Liver (tissue), 9 donors: ENCODE results near the gene CDC42BPA. TPM values are rescaled to one million over a fixed set of nuclear protein-coding genes. Genes with fewer than 3 reads are reported as not detected.

ENCODE experiments used
- DNase-seq: peaks from one replicate; pipeline ENCODE4 v3.0.0-alpha.2; 2017; ENCODE audit warnings: low spot score
- H3K27ac ChIP-seq, 2 donors: one replicate each; pipeline ENCODE4 v1.7.0; 2013; ENCODE audit warnings: inconsistent platforms in 2 of 2, low read length in 2 of 2, control low read depth in 1 of 2, low read depth in 1 of 2, mild to moderate bottlenecking in 1 of 2
- H3K27me3 ChIP-seq, 4 donors: one replicate each; pipeline versions ENCODE4 v1.6.1 to v1.7.0; 2013; ENCODE audit warnings: low read length in 3 of 4, inconsistent platforms in 1 of 4, mild to moderate bottlenecking in 1 of 4, moderate library complexity in 1 of 4; ENCODE audit not compliant: control insufficient read depth in 4 of 4, insufficient read depth in 4 of 4
- H3K36me3 ChIP-seq, 4 donors: one replicate each; pipeline versions ENCODE4 v1.6.1 to v1.7.0; 2013; ENCODE audit warnings: low read length in 3 of 4, mild to moderate bottlenecking in 3 of 4, low read depth in 1 of 4, moderate library complexity in 1 of 4; ENCODE audit not compliant: control insufficient read depth in 4 of 4, insufficient read depth in 3 of 4
- H3K4me1 ChIP-seq, 4 donors: one replicate each; pipeline versions ENCODE4 v1.6.1 to v1.7.0; 2013; ENCODE audit warnings: low read length in 3 of 4, mild to moderate bottlenecking in 3 of 4, moderate library complexity in 1 of 4; ENCODE audit not compliant: control insufficient read depth in 4 of 4, insufficient read depth in 4 of 4
- H3K4me3 ChIP-seq, 3 donors: one replicate each; pipeline versions ENCODE4 v1.6.1 to v1.7.0; 2013; ENCODE audit warnings: low read length in 3 of 3, control low read depth in 1 of 3, low read depth in 1 of 3, mild to moderate bottlenecking in 1 of 3
- H3K9ac ChIP-seq, 2 donors: one replicate each; pipeline ENCODE4 v1.7.0; 2013; ENCODE audit warnings: low read length in 2 of 2, mild to moderate bottlenecking in 2 of 2, moderate library complexity in 2 of 2, control low read depth in 1 of 2, low read depth in 1 of 2
- H3K9me3 ChIP-seq, 4 donors: one replicate each; pipeline versions ENCODE4 v1.6.1 to v1.7.0; 2013; ENCODE audit warnings: low read length in 3 of 4; ENCODE audit not compliant: control insufficient read depth in 4 of 4
- ATF3 ChIP-seq: IDR thresholded peaks from 2 replicates; pipeline ENCODE4 v1.6.1; 2016; ENCODE audit warnings: antibody characterized with exemption
- CTCF ChIP-seq: fragments of 150-350 bp; IDR thresholded peaks from 2 replicates; pipeline ENCODE4 v1.5.1; 2017; ENCODE audit warnings: improper control_type of control experiment, low read depth, low read length; ENCODE audit not compliant: missing input control
- EGR1 ChIP-seq, 2 donors: IDR thresholded peaks; 2 replicates each; pipeline ENCODE4 v1.6.1; 2016 to 2018; ENCODE audit warnings: antibody characterized with exemption in 2 of 2, low read depth in 2 of 2
- FOXA1 ChIP-seq: IDR thresholded peaks from 2 replicates; pipeline ENCODE4 v1.6.1; 2016; ENCODE audit warnings: antibody characterized with exemption
- GABPA ChIP-seq, 2 donors: IDR thresholded peaks in 1 of 2; conservative IDR thresholded peaks in 1 of 2; 2 replicates each; pipeline ENCODE4 v1.6.1; 2016; ENCODE audit warnings: antibody characterized with exemption in 2 of 2, mild to moderate bottlenecking in 1 of 2, moderate library complexity in 1 of 2
- HNF4A ChIP-seq, 2 donors: conservative IDR thresholded peaks; 2 replicates each; pipeline ENCODE4 v1.6.1; 2016; ENCODE audit warnings: antibody characterized with exemption in 2 of 2, mild to moderate bottlenecking in 2 of 2
- HNF4G ChIP-seq: IDR thresholded peaks from 2 replicates; pipeline ENCODE4 v1.6.1; 2016; ENCODE audit warnings: antibody characterized with exemption
- JUND ChIP-seq, 2 donors: IDR thresholded peaks; 2 replicates each; pipeline ENCODE4 v1.6.1; 2016; ENCODE audit warnings: antibody characterized with exemption in 2 of 2
- MAX ChIP-seq: IDR thresholded peaks from 2 replicates; pipeline ENCODE4 v1.6.1; 2016; ENCODE audit warnings: antibody characterized with exemption
- NR2F2 ChIP-seq: IDR thresholded peaks from 2 replicates; pipeline ENCODE4 v1.6.1; 2016; ENCODE audit warnings: antibody characterized with exemption
- RAD21 ChIP-seq, 2 donors: IDR thresholded peaks; 2 replicates each; pipeline ENCODE4 v1.6.1; 2016; ENCODE audit warnings: antibody characterized with exemption in 2 of 2, mild to moderate bottlenecking in 2 of 2
- REST ChIP-seq: IDR thresholded peaks from 2 replicates; pipeline ENCODE4 v1.6.1; 2016; ENCODE audit warnings: antibody characterized with exemption, mild to moderate bottlenecking
- SP1 ChIP-seq: IDR thresholded peaks from 2 replicates; pipeline ENCODE4 v1.6.1; 2018; ENCODE audit warnings: antibody characterized with exemption, mild to moderate bottlenecking
- TAF1 ChIP-seq: conservative IDR thresholded peaks from 2 replicates; pipeline ENCODE4 v1.6.1; 2016; ENCODE audit warnings: antibody characterized with exemption, mild to moderate bottlenecking
- YY1 ChIP-seq: IDR thresholded peaks from 2 replicates; pipeline ENCODE4 v1.6.1; 2016; ENCODE audit warnings: antibody characterized with exemption, mild to moderate bottlenecking
- ZBTB33 ChIP-seq: IDR thresholded peaks from 2 replicates; pipeline ENCODE4 v1.6.1; 2016; ENCODE audit warnings: antibody characterized with exemption
- WGBS: extraction: QIAGEN DNeasy Blood & Tissue Kit; methylation state at CpG from one replicate; pipeline ENCODE4 v1.1.7; 2013; 5-methylcytosine and 5-hydroxymethylcytosine counted together
- polyA plus RNA-seq, 2 donors: library from polyadenylated mRNA; stranded (reverse) in 1 of 2; unstranded in 1 of 2; fragments of 200-250 nt in 1 of 2; fragments of >200 nt in 1 of 2; fragmentation: Nextera tagmentation in 1 of 2; extraction: Ambion mirVana in 1 of 2; gene quantifications; one replicate each; pipeline versions ENCODE4 v1.2.1 to v1.2.3, GENCODE V29; 2013 to 2015
- total RNA-seq, 2 donors: library from RNA; depleted of rRNA; stranded (reverse); fragments of >200 nt; gene quantifications; one replicate each; pipeline ENCODE4 v1.2.3, GENCODE V29; 2014
- donor health status: healthy.
- donor health status: healthy.
- donor health status: healthy.
- donor health status: healthy.
- donor health status: healthy.

The CDC42BPA gene
- total and polyA plus RNA-seq, 4 donors, result 5.8 to 39.9 (median 24.3) TPM

GRCh38 chr1:227166559-227166958, 151.7 kb downstream of the CDC42BPA start:
- peaks cover 0 to 2% (median 0%) of the 10 kb centered on the region in 4 donors for H3K36me3 ChIP-seq
- peaks cover 0 to 2% (median 0%) of the 10 kb centered on the region in 4 donors for H3K4me1 ChIP-seq
- H3K27me3 ChIP-seq, result no peaks in the 10 kb centered on the region
- H3K9ac ChIP-seq, result no peak overlapping the region
- no peak overlapping the region for H3K27ac ChIP-seq
- H3K9me3 ChIP-seq, result no peaks in the 10 kb centered on the region
- DNase-seq, result no peak
- H3K4me3 ChIP-seq, result no peak overlapping the region
- no peak for TF ChIP-seq RAD21 (IDR thresholded peaks at IDR 0.05)
- no peak for TF ChIP-seq FOXA1
- no peak for TF ChIP-seq REST
- no peak for TF ChIP-seq SP1
- no peak for TF ChIP-seq HNF4A (conservative IDR thresholded peaks at IDR 0.05)
- no peak for TF ChIP-seq JUND (IDR thresholded peaks at IDR 0.05)
- no peak for TF ChIP-seq NR2F2
- TF ChIP-seq MAX, result no peak
- TF ChIP-seq CTCF, result no peak
- no peak for TF ChIP-seq ZBTB33
- TF ChIP-seq EGR1 (IDR thresholded peaks at IDR 0.05; ENCODE audit: low read depth in 2 of 2), result no peak
- no peak for TF ChIP-seq GABPA (IDR thresholded peaks at IDR 0.05 in 1 of 2, conservative IDR thresholded peaks at IDR 0.05 in 1 of 2)
- no peak for TF ChIP-seq TAF1
- WGBS, result 91% methylated on average over 1 of the region's 1 CpG

- H3K4me1 ChIP-seq, result peaks cover 0 to 2% (median 0%) of the 10 kb centered on the region in 4 donors
- no peaks in the 10 kb centered on the region for H3K9me3 ChIP-seq
- no peak overlapping the region for H3K27ac ChIP-seq
- H3K36me3 ChIP-seq, result peaks cover 0 to 7% (median 2%) of the 10 kb centered on the region in 4 donors
- no peaks in the 10 kb centered on the region for H3K27me3 ChIP-seq
- H3K4me3 ChIP-seq, result no peak overlapping the region
- no peak overlapping the region for H3K9ac ChIP-seq
- 45% methylated on average over 2 of the region's 2 CpGs for WGBS
- DNase-seq, result no peak
- no peak for TF ChIP-seq MAX
- no peak for TF ChIP-seq YY1
- TF ChIP-seq REST, result no peak
- TF ChIP-seq FOXA1, result no peak
- TF ChIP-seq HNF4A (conservative IDR thresholded peaks at IDR 0.05), result no peak
- no peak for TF ChIP-seq CTCF
- no peak for TF ChIP-seq NR2F2
- no peak for TF ChIP-seq SP1
- no peak for TF ChIP-seq TAF1
- TF ChIP-seq HNF4G, result no peak
- no peak for TF ChIP-seq ATF3
Measured at GRCh38 chr1:227161470-227161869, 156.8 kb downstream of the CDC42BPA start.
